CD4-positive, alpha-beta memory T cell (primary cell): ENCODE data around the gene FNDC3B. TPM values are rescaled to one million over a fixed set of nuclear protein-coding genes. Genes with fewer than 3 reads are reported as not detected.

Source experiments
- CTCF ChIA-PET: fragments of 350-600 bp; sonication (Branson Sonifier 250); formaldehyde crosslinking; loops from one replicate; lab custom pipeline; 2021; ENCODE audit warnings: inconsistent platforms; ENCODE audit not compliant: partially characterized antibody; lab: Charles Lee
- POLR2A ChIA-PET: fragments of 350-600 bp; sonication (Branson Sonifier 250); formaldehyde crosslinking; loops from one replicate; lab custom pipeline; 2021; ENCODE audit not compliant: partially characterized antibody; lab: Charles Lee
- DNase-seq, 5 donors: peaks; one replicate each; pipeline versions ENCODE4 v3.0.0 to v3.0.0-alpha.2; 2020 to 2022; ENCODE audit warnings: mixed read lengths in 1 of 5
- H3K27ac ChIP-seq: one replicate; pipeline ENCODE4 v1.7.0; 2013; ENCODE audit warnings: low read depth, low read length
- H3K27me3 ChIP-seq: 2 replicates; pipeline ENCODE4 v1.7.0; 2013; ENCODE audit warnings: mild to moderate bottlenecking, low read length, moderate library complexity; ENCODE audit not compliant: insufficient read depth
- H3K36me3 ChIP-seq: 2 replicates; pipeline ENCODE4 v1.7.0; 2013; ENCODE audit warnings: mild to moderate bottlenecking, low read length, moderate library complexity; ENCODE audit not compliant: insufficient read depth
- H3K4me1 ChIP-seq: 2 replicates; pipeline ENCODE4 v1.7.0; 2013; ENCODE audit warnings: mild to moderate bottlenecking, low read length, moderate library complexity; ENCODE audit not compliant: insufficient read depth
- H3K4me3 ChIP-seq, 2 donors: one replicate each; pipeline ENCODE4 v1.7.0; 2013; ENCODE audit warnings: low read length in 2 of 2, mild to moderate bottlenecking in 1 of 2
- H3K9me3 ChIP-seq, 2 donors: one replicate each; pipeline ENCODE4 v1.7.0; 2013; ENCODE audit warnings: low read length in 2 of 2, control low read depth in 1 of 2; ENCODE audit not compliant: control insufficient read depth in 1 of 2
- H3K27ac Mint-ChIP-seq, 7 donors: one replicate each; pipeline ENCODE4 v1.8.0; 2020 to 2021; ENCODE audit warnings: mixed read lengths in 7 of 7, mild to moderate bottlenecking in 6 of 7, inconsistent platforms in 3 of 7, moderate library complexity in 3 of 7
- H3K27me3 Mint-ChIP-seq, 2 donors: one replicate each; pipeline ENCODE4 v1.8.0; 2020 to 2021; ENCODE audit warnings: mixed read lengths in 2 of 2
- H3K36me3 Mint-ChIP-seq, 2 donors: one replicate each; pipeline ENCODE4 v1.8.0; 2020 to 2021; ENCODE audit warnings: mixed read lengths in 2 of 2, inconsistent platforms in 1 of 2, mild to moderate bottlenecking in 1 of 2
- H3K4me1 Mint-ChIP-seq, 4 donors: one replicate each; pipeline ENCODE4 v1.8.0; 2020 to 2021; ENCODE audit warnings: mixed read lengths in 4 of 4, mild to moderate bottlenecking in 1 of 4
- H3K4me3 Mint-ChIP-seq, 8 donors: one replicate each; pipeline ENCODE4 v1.8.0; 2020 to 2021; ENCODE audit warnings: mixed read lengths in 8 of 8, mild to moderate bottlenecking in 7 of 8, moderate library complexity in 6 of 8, inconsistent platforms in 3 of 8
- H3K9me3 Mint-ChIP-seq, 8 donors: one replicate each; pipeline ENCODE4 v1.8.0; 2020 to 2021; ENCODE audit warnings: mixed read lengths in 8 of 8, mild to moderate bottlenecking in 5 of 8, inconsistent platforms in 3 of 8, moderate library complexity in 1 of 8
- intact Hi-C: fragments of 100-400 bp; cut with micrococcal nuclease; formaldehyde crosslinking; loops from one replicate; pipeline ENCODE4 v1.15.1; 2023
- polyA plus RNA-seq, 2 donors: library from polyadenylated mRNA; unstranded; fragments of 300-500 nt; fragmentation: Illumina TruSeq; gene quantifications; one replicate each; pipeline ENCODE4 v1.2.3, GENCODE V29; 2021
- total RNA-seq, 2 experiments: library from RNA; stranded (reverse); gene quantifications; one replicate each; pipeline ENCODE4 v1.2.3, GENCODE V29; 2021

The FNDC3B gene
- total and polyA plus RNA-seq, 4 experiments from 2014 or later, result 10.9 to 18.2 (median 14.8) TPM

DNA sequence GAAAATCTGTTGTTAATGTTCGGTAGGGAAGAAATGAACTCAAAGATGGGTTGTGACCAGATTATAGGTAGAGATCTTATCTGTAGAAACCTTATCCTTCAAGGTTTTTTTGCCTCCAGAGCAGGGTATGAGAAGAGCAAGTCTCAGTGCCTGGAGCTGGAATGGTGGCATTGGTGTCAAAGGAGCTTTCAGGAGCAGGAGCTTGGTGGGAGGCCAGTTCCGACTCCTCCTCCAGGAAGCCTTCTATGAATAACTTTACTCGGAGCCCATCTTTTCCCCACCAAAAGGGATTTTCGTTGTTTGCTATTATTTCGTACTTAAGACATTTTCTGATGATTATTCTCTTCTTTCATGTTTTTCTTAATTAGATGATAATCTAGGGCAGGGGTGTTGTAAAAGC is 317.0 kb downstream of the FNDC3B start:
- ChIA-PET CTCF (interaction anchor here (1.3 to 1.8 kb wide), 2 partner anchors 15 to 24 kb away, joined by 3 to 7 read pairs; no protein-coding TSS in a partner anchor), POLR2A (no interaction called here)
- Histone ChIP-seq H3K4me3 (no peak overlapping the region), H3K27me3 (no peaks in the 10 kb centered on the region), H3K36me3 (peaks cover 10% of the 10 kb centered on the region), H3K4me1 (no peaks in the 10 kb centered on the region), H3K9me3 (no peaks in the 10 kb centered on the region), H3K27ac (no peak overlapping the region)
- H3K36me3 Mint-ChIP-seq, result peaks cover 60 to 68% of the 10 kb centered on the region in 2 donors
- H3K27ac Mint-ChIP-seq, result no peak overlapping the region
- H3K27me3 Mint-ChIP-seq, result no peaks in the 10 kb centered on the region
- H3K9me3 Mint-ChIP-seq, result peaks cover 0 to 7% (median 0%) of the 10 kb centered on the region in 8 donors
- intact Hi-C loops, result no loop called here
- no peaks in the 10 kb centered on the region for H3K4me1 Mint-ChIP-seq
- DNase-seq, result no peak
- no peak overlapping the region for H3K4me3 Mint-ChIP-seq

DNA sequence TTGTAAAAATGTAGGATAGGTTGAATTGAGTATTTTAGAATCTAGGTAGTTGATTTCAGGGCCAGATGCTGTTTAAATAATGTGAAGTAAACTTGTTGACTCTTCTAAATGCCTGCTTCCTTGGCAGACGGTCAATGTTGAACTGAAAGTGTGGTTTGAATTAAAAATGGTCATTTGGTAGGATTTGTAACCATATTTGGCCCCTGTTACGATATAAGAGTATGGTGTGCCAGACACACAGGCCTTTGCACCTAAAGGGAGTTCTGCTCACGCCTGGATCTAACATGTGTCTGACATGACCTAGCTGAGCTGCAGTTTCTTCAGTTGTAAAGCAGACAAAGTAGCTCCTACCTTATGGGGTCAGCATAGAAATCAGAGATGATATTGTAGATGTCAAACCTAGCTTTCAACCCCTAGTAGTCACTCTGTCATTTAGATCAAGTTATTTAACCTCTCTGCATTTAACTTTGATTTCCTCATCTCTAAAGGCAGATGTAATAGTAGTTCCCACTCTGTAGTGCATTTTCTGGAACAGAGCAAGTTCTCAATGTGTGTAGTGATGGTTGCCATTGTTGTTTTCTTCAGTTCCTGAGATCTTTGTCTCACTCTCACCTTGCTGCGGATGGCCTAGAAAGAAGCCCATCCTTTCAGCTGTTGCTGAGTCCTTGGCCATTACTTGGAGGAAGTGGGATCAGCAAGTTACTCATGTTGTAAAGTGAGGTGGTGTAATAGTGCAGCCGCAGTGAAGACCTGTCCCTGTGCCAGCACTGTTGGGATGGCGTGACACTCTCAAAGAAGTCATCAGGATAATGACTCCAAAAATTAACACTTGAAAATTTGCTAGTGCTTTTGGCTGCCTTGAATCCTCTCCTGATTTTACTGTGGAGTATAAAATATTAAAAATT is 318.7 kb downstream of the FNDC3B start:
- Mint-ChIP-seq H3K9me3 (peaks cover 0 to 8% (median 0%) of the 10 kb centered on the region in 8 donors), H3K27me3 (no peaks in the 10 kb centered on the region), H3K36me3 (peaks cover 62 to 69% of the 10 kb centered on the region in 2 donors), H3K4me3 (no peak overlapping the region), H3K27ac (no peak overlapping the region), H3K4me1 (no peaks in the 10 kb centered on the region)
- peaks cover 5% of the 10 kb centered on the region for H3K36me3 ChIP-seq
- H3K4me1 ChIP-seq, result no peaks in the 10 kb centered on the region
- no peaks in the 10 kb centered on the region for H3K9me3 ChIP-seq
- no peak overlapping the region for H3K4me3 ChIP-seq
- intact Hi-C loops, result no loop called here
- no peak overlapping the region for H3K27ac ChIP-seq
- no peaks in the 10 kb centered on the region for H3K27me3 ChIP-seq
- POLR2A ChIA-PET, result no interaction called here
- DNase-seq, result no peak
- CTCF ChIA-PET, result interaction anchor here (1.0 to 1.1 kb wide), 2 partner anchors 25 to 26 kb away, joined by 4 read pairs; no protein-coding TSS in a partner anchor

- no peaks in the 10 kb centered on the region for H3K9me3 ChIP-seq
- Mint-ChIP-seq H3K27ac (no peak overlapping the region), H3K4me1 (no peaks in the 10 kb centered on the region), H3K9me3 (peaks cover 0 to 8% (median 0%) of the 10 kb centered on the region in 8 donors), H3K4me3 (no peak overlapping the region), H3K27me3 (no peaks in the 10 kb centered on the region), H3K36me3 (peaks cover 66 to 70% of the 10 kb centered on the region in 2 donors)
- no peak overlapping the region for H3K4me3 ChIP-seq
- H3K4me1 ChIP-seq, result no peaks in the 10 kb centered on the region
- DNase-seq, result no peak
- no peaks in the 10 kb centered on the region for H3K36me3 ChIP-seq
- H3K27ac ChIP-seq, result no peak overlapping the region
- POLR2A ChIA-PET, result no interaction called here
- CTCF ChIA-PET, result interaction anchor here (1.1 kb wide), 1 partner anchor 26 kb away, joined by 4 read pairs; no protein-coding TSS in a partner anchor
- intact Hi-C loops, result no loop called here
- no peaks in the 10 kb centered on the region for H3K27me3 ChIP-seq
Measured at GRCh38 chr3:172359231-172359630, 319.9 kb downstream of the FNDC3B start.

DNA sequence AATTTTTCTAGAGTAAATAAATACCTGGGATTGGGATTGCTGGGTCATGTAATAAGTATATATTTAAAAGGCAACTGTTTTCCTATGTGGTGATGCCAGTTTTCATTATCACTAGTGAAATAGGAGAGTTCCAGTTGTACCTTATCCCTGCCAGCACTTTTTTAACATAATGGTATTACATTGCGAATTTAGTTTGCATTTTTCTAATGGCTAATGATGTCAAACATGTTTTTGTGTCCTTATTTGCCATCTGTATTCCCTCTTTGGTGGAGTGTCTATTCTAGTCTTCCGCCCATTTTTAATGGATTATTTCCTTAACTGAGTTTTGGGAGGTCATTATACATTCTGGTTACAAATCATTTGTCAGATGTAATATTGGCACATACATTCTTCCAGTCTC is 320.6 kb downstream of the FNDC3B start:
- H3K27me3 Mint-ChIP-seq, result no peaks in the 10 kb centered on the region
- no peaks in the 10 kb centered on the region for H3K4me1 ChIP-seq
- no peak overlapping the region for H3K4me3 ChIP-seq
- no peaks in the 10 kb centered on the region for H3K27me3 ChIP-seq
- POLR2A ChIA-PET, result no interaction called here
- H3K27ac ChIP-seq, result no peak overlapping the region
- CTCF ChIA-PET, result no interaction called here
- intact Hi-C loops, result no loop called here
- peaks cover 0 to 8% (median 0%) of the 10 kb centered on the region in 8 donors for H3K9me3 Mint-ChIP-seq
- H3K4me3 Mint-ChIP-seq, result no peak overlapping the region
- H3K4me1 Mint-ChIP-seq, result no peaks in the 10 kb centered on the region
- no peak for DNase-seq
- H3K27ac Mint-ChIP-seq, result no peak overlapping the region
- H3K36me3 ChIP-seq, result no peaks in the 10 kb centered on the region
- H3K36me3 Mint-ChIP-seq, result peaks cover 70 to 73% of the 10 kb centered on the region in 2 donors
- H3K9me3 ChIP-seq, result no peaks in the 10 kb centered on the region

GRCh38 chr3:172362583-172362982 is 323.2 kb downstream of the FNDC3B start:
- DNase-seq, result no peak
- no peaks in the 10 kb centered on the region for H3K4me1 ChIP-seq
- H3K4me3 Mint-ChIP-seq, result no peak overlapping the region
- H3K9me3 Mint-ChIP-seq, result peaks cover 0 to 8% (median 0%) of the 10 kb centered on the region in 8 donors
- H3K27ac Mint-ChIP-seq, result no peak overlapping the region
- no peaks in the 10 kb centered on the region for H3K9me3 ChIP-seq
- H3K36me3 ChIP-seq, result no peaks in the 10 kb centered on the region
- H3K27me3 ChIP-seq, result no peaks in the 10 kb centered on the region
- H3K27ac ChIP-seq, result no peak overlapping the region
- no peak overlapping the region for H3K4me3 ChIP-seq
- peaks cover 73 to 76% of the 10 kb centered on the region in 2 donors for H3K36me3 Mint-ChIP-seq
- H3K4me1 Mint-ChIP-seq, result no peaks in the 10 kb centered on the region
- H3K27me3 Mint-ChIP-seq, result no peaks in the 10 kb centered on the region
- ChIA-PET CTCF (interaction anchor here (1.3 kb wide), 1 partner anchor 21 kb away, joined by 4 read pairs; no protein-coding TSS in a partner anchor), POLR2A (no interaction called here)
- intact Hi-C loops, result no loop called here

DNA sequence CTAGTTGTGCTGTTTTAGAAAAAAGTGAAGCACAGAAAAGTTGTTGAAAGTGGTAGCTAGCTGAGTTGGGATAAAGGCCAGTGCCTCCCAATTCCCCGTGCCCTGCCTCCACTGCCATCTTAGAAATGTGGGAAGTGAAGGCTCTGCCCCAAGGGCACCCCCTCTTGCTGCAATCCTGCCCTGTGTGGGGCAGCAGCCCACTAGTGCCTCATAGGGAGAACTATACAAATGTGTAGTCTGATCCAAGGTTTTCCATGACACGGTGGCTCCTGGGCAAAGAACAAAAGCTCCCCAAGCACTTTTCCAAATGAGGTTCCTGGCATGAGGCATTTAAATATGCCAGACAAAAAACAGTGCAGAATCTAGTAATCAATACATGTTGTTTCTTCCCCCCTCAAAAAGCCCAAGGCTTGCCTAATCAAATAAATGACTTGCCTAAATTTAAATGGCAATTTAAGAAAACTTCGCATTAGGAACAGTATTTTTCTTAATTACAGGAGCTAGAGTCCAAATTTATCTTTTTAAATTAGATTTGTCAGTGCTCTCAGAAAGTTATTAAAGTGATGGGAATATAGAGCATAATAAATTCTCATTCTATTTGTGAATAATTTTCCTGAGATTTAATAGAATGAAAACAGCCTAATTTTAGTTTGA is 325.1 kb downstream of the FNDC3B start:
- H3K4me3 ChIP-seq, result no peak overlapping the region
- Mint-ChIP-seq H3K9me3 (peaks cover 0 to 8% (median 0%) of the 10 kb centered on the region in 8 donors), H3K4me3 (no peak overlapping the region), H3K36me3 (peaks cover 65 to 72% of the 10 kb centered on the region in 2 donors), H3K4me1 (no peaks in the 10 kb centered on the region), H3K27ac (no peak overlapping the region), H3K27me3 (no peaks in the 10 kb centered on the region)
- H3K4me1 ChIP-seq, result no peaks in the 10 kb centered on the region
- intact Hi-C loops, result no loop called here
- ChIA-PET CTCF (interaction anchor here (0.7 to 1.1 kb wide), 2 partner anchors 32 kb away, joined by 3 read pairs; no protein-coding TSS in a partner anchor), POLR2A (no interaction called here)
- no peaks in the 10 kb centered on the region for H3K9me3 ChIP-seq
- DNase-seq, result no peak
- no peaks in the 10 kb centered on the region for H3K36me3 ChIP-seq
- H3K27me3 ChIP-seq, result no peaks in the 10 kb centered on the region
- no peak overlapping the region for H3K27ac ChIP-seq

GRCh38 chr3:172365028-172365567 is 325.7 kb downstream of the FNDC3B start:
- no peak for DNase-seq
- Mint-ChIP-seq H3K27me3 (no peaks in the 10 kb centered on the region), H3K36me3 (peaks cover 65 to 77% of the 10 kb centered on the region in 2 donors), H3K9me3 (peaks cover 0 to 8% (median 0%) of the 10 kb centered on the region in 8 donors), H3K27ac (no peak overlapping the region), H3K4me1 (no peaks in the 10 kb centered on the region), H3K4me3 (no peak overlapping the region)
- ChIA-PET POLR2A (no interaction called here), CTCF (interaction anchor here (0.7 kb wide), 1 partner anchor 33 kb away, joined by 3 read pairs; no protein-coding TSS in a partner anchor)
- H3K9me3 ChIP-seq, result no peaks in the 10 kb centered on the region
- no peaks in the 10 kb centered on the region for H3K4me1 ChIP-seq
- no peak overlapping the region for H3K27ac ChIP-seq
- H3K36me3 ChIP-seq, result no peaks in the 10 kb centered on the region
- H3K4me3 ChIP-seq, result no peak overlapping the region
- intact Hi-C loops, result no loop called here
- H3K27me3 ChIP-seq, result no peaks in the 10 kb centered on the region
